Activated T-helper 9 cell treated with anti-CD3 and anti-CD28 coated beads, Interleukin-2, amount 50 U/mL, for 16 hours (primary cell): ENCODE measurements around the gene GPR146.
A peak's percentile ranks its signal among the peaks of the same experiment; 100 is the strongest.
"Not testable (repeated sequence)": the region's sequence is repeated elsewhere in the genome, so short reads cannot be mapped to it uniquely, and the experiment has no call there.

Experiments
- DNase-seq: peaks from one replicate; pipeline ENCODE4 v3.0.0-alpha.2; 2020; ENCODE audit warnings: low read depth

Gene GPR146

DNA sequence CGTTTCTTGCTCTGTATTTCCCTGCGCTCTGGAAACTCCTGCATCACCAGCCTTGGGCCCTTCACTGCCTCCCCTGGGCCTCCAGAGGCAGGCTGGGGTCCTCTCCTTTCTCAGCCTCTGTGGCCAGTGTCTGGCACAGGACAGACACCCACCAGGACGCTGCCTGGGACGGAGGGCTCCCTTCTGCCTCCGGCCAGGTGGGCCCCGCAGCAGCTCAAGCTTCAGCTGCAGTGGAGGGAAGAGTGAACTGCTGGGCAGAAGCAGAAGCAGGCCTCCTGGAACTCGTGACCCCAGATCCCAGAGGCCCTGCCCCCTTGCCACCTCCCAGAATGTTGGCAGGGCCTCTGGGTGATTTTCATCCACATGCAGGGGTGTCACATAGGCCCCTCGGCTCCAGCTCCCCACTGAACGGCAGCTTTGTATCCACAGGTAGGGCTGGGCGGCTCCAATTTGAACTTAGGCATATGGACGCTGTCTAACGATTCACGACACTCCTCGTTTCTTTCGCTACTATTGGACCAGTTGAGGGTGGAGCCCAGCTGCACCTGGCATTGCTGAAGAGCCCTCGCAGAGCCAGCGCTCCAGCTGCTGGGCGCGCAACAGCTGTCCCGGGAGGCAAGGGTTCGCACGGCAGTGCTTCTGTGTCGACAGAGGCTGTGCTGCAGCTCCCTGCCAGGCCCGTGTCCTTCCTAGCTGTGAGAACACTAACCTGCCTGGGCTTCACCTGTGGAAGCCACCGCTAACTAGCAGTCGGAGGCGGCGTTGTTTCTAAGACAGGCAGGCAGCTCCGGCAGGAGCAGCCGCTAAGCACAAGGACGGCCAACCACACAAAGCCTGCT, 18.4 kb upstream of the GPR146 start:
- no peak for DNase-seq

DNA sequence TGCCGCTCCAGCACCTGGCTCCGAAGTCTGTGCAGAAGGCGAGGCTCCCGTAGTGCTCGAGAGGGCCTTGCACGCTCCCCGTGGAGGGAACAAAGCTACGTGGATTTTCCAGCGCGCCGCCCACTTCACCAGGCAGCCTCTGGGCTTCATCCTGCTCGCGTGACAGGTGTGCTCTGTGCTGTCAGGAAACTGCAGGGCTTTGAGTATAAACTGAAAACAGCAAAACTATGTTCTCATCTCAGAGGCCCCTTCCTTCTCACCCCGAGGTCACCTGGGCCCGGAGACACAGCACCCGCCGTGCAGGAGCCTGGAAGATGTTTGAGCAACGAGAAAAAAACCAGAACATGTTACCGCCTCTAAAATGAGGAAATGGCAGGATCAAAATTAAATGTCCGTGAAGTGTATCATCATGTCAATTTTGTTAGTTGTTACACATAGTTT, 17.6 kb upstream of the GPR146 start:
- DNase-seq: no peak

DNA sequence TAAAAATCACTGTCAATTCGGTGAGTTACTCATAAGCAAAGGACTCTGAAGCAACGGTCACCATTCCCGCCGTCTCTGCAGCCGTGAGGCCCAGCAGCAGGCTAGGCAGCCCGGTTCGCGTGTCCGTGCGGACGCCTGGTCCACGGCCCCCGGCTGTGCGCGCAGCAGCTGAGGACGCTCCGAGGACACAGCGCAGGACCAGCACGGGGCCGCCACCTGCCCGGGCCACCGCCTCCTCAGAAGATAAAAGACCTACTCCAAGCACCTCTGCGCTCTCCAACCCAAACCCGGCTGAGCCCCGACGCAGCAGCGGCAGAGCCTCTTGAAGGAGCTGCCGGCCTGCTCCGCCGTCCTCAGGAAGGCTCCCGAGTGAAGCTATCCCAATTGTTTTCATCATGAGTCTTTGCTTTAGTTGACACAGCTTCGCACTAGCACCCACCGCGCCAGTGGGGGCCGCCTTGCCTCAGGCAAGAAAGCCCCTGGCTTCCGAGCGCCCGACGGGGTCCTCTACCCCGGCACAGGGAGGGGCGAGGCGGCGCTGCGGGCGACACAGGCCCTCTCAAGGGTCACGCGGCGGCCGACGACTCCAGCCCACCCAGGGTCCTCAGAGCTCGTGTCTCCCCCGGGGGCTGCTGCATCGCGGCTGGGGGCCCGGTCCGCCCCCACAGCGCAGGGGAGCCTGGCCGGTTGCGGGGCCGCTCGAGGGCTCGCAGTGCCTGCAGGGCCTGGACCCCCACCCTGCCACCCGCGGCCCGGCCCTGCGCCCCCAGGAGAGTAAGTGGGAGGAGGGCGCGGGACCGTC, 16.9 kb upstream of the GPR146 start:
- DNase-seq: no peak

DNA sequence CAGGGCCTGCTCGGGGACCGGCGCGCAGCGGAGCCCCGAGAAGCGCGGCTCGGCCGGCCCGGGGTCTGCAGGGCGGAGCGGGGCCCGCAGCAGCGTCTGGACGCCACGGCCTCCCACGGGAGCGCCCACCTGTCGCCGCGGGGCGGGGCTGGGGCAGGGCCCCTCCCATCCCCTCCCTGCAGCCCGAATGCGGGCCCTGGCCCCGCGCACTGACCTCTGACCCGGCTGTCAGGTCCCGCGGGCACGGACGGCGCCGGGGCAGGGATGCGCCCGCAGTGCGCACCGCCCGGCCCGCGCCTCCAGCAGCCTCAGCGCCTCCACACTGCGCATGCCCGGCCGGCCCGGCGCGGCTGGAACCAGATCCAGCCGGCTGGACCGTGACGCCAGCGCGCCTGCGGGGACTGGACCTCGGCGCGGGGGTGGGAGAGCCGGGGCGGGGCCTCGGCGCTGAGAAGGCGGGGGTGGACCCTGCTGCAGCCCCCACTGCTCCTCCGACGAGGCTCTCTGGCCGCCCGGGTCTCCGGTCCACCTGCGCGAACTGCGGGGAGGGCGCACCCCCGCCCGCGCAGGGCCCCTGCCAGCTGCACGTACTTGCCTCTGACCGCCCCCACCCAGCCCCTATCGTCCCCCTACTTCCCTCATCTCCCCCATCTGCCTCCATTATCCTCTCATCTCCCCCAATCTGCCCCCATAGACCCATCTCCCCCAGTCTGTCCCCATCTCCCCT, 16.1 kb upstream of the GPR146 start:
- DNase-seq: peak; percentile 79

DNA sequence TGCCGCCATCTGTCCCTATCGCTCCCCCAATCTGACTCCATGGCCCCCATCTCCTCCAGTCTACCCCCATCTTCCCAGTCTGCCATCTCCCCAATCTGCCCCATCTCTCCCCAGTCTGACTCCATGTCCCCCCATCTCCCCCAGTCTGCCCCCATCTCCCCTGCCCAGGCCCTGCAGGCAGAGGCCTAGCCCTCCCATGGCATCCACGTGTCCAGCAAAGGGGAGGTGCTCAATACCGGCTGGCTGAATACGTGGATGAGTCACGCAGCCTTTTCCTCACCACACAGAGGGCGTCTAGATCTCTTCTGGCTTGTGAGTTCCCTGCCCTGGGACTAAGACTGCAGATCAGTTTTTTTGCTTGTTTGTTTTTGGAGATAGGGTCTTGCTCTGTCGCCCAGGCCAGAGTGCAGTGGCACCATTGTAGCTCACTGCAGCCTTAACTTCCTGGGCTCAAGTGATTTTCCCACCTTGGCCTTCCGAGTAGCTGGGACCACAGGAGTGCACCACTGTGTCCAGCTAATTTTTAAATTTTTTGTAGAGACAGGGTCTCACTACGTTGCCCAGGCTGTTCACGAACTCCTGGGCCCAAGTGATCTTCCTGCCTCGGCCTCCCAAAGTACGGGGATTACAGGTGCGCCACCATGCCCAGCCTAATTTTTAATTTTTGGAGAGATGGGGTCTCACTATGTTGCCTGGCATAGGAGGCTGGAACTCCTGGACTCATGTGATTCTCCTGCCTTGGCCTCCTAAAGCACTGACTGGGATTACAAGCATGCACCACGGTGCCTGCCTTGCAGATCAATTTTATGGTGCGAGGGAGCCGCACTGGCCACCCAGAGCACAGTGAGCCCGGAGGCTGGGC, 15.3 kb upstream of the GPR146 start:
- peak; percentile 44 for DNase-seq

DNA sequence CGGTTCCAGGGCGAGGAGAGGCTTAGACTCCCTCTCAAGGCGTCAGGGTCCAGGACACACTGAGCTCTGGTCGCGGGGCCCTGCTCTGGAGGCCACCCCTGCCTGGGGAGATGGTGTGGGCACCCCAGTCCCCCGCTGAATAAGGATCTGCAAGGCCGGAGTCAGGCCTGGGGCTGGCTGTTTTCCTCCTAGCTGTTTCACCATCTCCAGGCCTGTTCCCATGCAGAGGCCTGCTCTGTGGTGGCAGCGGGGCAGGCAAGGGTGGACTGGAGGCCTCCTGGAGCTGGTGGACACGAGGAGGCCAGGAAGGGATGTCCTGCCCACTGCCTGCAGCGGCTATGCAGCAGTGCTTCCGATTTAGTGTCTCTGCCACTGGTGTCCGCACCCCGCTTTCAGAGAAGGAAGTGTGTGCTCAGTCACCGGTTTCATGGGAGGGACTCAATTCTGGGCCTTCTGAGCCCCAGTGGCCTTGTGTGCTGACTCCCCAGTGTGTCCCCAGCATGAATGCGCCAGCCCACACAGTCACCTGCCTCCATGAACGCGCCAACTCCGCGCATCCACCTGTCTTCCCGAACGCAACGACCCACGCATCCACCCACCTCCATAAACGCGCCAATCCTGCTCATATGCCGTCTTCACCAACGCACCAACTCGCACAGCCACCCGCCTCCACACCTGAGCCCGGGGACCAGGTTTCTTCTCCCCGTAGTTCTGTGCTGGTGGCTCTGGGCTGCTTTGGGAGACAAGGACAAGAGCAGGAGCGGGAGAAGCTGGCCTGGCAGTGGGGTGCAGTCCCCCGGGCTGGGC, 14.5 kb upstream of the GPR146 start:
- no peak for DNase-seq

DNA sequence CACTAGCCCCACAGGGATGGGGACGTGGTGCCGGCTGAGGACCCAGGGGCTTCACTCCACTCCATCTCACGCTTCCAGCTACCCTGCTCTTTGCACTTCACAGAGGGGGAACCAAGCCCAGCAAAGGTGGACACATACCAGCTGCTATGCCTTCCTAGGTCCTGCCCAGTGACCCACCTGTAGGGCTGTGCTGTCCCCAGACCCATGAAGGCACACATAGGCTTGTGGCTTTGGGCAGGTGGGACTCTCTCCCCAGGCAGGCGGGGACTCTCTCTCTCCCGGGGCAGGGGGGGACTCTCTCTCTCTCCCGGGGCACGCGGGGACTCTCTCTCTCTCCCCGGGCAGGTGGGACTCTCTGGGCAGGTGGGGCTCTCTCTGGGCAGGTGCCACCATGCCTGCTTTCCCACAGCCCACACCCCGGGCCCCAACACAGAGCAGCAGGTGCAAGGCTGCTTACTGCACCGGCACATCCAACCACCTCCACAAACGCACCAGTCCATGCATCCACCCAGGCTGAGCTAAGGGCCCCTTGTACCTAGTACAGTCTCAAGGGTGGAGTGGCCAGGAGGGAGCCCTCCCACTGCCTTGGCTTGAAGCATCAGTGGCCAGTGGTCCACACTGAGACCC, 13.8 kb upstream of the GPR146 start:
- DNase-seq: no peak

DNA sequence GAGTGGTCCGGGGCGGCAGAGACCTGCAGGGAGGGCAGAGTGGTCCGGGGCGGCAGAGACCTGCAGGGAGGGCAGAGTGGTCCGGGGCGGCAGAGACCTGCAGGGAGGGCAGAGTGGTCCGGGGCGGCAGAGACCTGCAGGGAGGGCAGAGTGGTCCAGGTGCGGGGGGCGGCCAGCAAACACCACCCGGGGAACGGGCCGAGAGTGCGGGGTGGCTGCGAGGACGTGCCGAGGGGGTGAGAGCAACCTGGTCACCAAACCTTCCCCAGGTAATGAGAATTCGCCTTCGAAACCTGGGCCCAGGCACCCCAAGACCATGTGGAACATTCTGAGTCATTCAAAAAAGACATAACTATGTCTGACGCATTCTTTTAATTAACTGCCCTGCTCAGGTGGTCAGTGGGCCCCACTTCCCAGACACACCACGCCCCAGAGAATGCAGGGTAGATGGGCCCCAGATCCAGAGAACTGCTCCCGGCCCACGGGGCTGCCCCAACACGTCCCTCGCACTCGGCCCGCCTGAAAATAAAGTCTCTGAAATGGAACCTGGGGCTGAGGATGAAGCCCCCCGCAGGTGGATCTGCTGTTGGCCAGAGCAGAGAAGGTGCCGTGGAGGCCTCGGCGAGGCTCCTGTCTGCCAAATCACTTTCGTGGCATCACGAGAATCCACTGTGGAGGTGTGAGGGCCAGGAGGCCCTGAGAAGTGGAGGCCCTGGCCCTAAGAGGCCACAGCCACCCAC, 12.5 kb upstream of the GPR146 start:
- no peak for DNase-seq

DNA sequence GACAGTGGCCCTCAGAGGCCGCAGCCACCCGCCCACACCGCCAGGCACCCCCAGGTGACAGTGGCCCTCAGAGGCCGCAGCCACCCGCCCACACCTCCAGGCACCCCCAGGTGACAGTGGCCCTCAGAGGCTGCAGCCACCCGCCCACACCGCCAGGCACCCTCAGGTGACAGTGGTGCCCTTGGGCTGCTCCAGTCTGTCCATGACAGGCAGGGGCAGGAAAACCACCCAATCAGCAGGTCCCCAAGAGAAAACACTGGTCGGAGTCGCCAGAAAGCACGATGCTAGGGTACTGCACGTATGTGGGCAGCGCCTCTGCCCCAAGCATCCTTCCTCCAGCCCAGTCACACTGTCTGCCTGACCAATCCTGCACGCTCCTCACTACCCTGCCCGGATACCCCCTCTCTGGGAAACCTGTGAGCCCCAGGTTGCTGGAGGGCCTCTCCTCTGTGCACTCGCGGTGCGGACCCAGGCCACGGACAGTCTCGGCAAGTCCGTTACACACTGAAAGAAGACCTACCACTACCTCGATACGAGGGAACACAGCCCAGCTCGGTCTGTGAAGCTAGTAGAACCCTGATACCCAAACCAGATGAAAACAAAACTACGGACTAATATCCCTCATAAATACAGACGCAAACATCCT, 11.7 kb upstream of the GPR146 start:
- DNase-seq: no peak

DNA sequence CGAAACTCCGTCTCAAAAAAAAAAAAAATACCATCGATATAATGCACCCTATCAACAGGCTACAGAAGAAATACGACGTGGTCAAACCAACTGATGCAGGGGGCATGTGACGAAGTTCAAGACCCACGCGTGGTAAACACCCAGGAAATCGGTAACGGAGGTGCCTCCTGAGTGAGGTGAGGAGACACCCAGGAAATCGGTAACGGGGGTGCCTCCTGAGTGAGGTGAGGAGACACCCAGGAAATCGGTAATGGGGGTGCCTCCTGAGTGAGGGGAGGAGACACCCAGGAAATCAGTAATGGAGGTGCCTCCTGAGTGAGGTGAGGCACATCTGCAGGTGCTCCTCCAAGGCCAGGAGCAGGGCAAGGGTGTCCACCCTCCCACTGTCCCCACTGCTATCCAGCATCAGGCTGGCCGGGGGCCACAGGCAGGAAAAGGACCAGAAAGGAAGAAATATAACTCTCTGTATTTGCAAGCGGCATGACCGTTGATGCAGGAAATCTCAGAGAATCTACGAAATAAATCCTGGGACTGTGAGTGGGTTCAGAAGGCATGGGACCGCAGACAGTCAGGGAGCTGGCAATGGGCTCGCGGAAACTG, 10.7 kb upstream of the GPR146 start:
- no peak for DNase-seq

DNA sequence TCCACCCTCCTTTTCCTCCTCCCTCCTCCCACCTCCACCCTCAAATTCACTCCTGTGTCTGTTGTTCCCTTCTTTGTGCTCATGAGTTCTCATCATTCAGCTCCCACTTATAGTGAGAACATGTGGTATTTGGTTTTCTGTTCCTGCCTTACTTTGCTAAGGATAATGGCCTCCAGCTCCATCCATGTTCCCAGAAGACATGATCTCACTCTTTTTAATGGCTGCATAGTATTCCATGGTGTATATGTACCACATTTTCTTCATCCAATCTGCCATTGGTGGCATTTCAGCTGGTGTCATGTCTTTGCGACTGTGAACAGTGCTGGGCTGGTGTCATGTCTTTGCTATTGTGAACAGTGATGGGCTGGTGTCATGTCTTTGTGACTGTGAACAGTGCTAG, 9.6 kb upstream of the GPR146 start:
- not testable (repeated sequence) for DNase-seq

DNA sequence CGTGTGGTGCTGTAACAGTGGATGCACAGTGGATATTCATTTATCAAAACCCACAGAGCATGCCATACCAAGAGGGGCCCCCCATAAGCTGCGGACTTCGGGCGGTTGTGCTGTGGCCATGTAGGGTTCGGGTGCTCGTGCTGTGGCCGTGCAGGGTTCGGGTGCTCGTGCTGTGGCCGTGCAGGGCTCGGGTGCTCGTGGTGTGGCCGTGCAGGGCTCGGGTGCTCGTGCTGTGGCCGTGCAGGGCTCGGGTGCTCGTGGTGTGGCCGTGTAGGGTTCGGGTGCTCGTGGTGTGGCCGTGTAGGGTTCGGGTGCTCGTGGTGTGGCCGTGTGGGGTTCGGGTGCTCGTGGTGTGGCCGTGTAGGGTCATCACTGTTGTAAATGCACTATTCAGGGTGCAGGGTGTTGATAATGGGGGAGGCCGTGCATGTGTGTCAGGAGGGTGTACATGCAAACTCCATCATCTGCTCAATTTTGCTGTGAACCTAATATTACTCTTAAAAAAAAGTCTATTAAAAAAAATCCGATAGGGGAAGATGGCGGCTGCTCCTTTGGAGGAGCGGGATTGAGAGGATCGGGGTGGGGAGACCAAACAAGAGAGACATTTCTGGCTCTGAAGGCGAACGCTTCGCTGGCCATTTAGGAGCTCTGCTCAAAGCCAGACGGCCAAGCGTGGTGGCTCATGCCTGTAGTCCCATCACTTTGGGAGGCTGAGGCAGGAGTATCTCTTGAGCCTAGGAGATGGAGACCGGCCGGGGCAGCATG, 8.0 kb upstream of the GPR146 start:
- DNase-seq: not testable (repeated sequence)

DNA sequence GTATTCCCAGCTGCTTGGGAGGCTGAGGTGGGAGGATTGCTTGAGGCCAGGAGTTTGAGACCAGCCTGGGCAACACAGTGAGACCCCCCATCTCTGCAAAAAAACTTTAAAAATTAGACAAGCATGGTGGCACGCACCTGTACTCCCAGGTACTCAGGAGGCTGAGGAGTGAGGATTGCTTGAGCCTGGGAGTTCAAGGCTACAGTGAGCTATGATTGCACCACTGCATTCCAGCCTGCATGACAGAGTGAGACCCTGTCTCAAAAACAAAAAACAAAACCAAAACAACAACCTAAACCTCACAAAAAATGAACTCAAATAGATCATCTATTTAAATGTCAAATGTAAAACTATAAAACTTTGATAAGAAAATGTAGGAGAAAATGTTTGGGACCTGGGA, 4.1 kb upstream of the GPR146 start:
- DNase-seq: not testable (repeated sequence)

DNA sequence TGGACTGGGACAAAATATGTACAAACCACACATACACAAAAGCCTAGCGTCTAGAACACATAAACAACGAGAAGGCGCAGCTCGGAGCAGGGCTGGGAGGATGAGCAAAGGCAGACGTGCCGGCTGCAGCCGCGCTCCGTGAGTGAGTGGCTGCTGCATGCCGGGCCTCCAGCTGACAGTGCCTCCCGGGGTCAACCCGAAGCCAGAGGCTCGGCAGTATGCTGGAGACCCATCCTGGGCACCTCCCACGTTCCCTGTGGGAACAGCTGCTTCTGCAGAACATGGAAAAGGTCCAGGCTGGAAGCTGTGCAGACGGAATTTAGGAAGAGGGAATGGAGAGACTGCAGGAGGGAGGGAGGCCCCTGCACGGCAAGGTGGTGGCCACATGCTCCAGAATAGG, 3.6 kb upstream of the GPR146 start:
- DNase-seq: no peak

DNA sequence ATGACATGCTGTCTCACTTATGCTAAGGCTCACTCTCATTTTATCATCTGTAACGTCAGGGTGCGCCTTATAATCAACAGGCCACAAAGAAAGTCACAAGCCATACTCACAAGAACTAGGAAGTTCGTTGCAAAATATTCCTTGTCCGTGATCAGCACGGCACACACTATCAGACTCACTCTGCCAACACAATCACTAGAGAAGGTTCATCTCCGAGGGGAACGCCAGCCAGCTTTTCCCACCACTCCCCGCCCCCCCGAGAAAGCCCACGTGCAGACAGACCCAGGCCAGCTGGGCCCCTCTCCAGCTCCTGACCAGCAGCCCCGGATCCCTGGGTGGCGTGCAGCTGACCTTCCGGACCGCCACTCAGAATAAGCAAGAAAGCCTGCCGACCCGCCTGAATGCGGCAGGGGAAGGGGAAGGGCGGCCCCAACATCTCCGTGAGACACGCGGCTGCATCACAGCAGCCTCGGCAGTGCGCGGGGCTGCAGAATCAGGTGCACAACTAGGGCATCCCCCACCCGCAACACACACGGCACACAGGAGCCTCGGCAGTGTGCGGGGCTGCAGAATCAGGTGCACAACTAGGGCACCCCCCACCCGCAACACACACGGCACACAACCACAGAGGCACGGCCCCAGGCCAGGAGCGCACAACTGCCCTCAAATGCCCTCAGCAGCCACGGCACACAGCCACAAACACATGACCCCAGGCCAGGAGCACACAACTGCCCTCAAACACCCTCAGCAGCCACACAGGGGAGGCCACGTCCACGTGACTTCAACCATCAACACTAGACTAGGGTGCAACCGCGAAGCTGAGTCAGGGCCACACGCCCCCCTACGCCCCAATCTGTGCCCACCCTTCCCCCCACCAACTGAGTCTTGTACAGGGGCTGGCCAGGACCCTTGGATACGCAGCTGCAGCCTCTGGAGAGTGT, 2.5 kb upstream of the GPR146 start:
- no peak for DNase-seq

DNA sequence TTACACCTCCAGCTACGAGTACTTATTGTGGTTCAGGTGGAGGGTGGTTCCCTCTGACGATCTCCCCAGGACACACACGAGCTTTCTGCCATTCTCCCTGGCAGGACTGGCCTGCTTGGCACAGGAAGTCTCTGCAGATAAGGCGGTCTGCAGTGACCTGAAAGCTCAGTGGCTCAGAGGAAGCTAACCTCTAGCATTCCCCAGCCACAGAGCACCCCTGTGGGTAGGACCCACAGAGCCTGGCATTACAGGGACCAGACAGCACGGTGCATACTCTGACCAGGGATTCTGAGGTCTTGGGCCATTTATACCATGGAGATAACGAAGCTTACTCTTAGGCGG, 1.9 kb upstream of the GPR146 start:
- DNase-seq: no peak
